ENCODE data around the gene GLUL.

Gene GLUL

DNA sequence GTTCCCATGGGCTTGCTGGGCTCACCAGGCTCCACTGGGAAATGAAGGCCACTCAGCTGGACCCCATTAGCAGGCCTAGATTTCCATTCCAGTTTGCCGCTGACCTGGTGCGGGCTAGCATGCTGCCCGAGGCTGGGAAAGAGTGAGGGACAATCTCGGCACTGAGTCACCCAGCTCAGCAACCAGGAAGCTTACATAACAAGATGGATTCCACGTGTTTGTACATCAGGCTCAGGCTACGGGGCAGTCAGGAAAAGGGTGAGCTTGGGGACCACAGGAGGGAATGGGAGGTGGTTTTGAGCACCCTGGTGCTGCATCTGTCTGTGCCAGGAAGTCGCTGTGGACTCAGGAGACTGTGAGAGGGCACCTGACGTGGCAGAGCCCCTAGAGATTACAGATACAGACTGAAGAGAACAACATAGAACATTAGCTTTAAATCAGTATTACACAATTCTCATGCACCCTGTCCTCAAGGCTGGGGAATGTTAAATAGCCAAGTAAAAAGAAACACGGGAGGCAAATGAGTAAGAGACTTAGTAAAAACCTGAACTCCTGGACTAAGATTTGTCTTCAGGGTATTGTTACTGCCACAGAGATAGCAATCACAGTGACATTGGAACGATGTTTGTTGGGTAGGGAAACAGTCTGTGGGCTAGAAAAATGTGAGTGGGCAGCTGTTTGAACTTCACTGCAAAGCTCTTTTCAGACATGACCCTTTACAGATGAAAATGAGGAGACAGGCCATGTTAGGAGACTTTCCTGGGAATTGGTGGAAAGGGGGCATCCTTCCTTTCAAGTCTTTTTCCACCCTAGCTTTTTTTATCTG is 51.1 kb downstream of the GLUL start:
- Histone ChIP-seq H3K27me3 (ENCODE audit: low read length) (no peaks in the 10 kb centered on the region), H3K79me2 (ENCODE audit: insufficient read depth, low read length) (no peaks in the 10 kb centered on the region), H3K36me3 (ENCODE audit: low read length) (no peaks in the 10 kb centered on the region), H3F3A (ENCODE audit: insufficient read depth) (no peaks in the 10 kb centered on the region), H3K9me3 (ENCODE audit: insufficient read depth, low read length) (no peaks in the 10 kb centered on the region), H3K9ac (ENCODE audit: low read length) (no peak overlapping the region), H3K4me3 (ENCODE audit: insufficient read depth, low read length, poor library complexity, severe bottlenecking) (no peak overlapping the region), H2AFZ (ENCODE audit: low read depth, low read length, severe bottlenecking) (no peak overlapping the region), H3K4me2 (ENCODE audit: low read depth, low read length, poor library complexity, severe bottlenecking) (no peak overlapping the region), H3K9me2 (replicated peaks; ENCODE audit: insufficient read depth, low read length) (no peaks in the 10 kb centered on the region), H3K27ac (ENCODE audit: low read depth, low read length) (no peak overlapping the region), H4K20me1 (ENCODE audit: low read depth, low read length) (no peaks in the 10 kb centered on the region)
- TF ChIP-seq, protein P1, sequence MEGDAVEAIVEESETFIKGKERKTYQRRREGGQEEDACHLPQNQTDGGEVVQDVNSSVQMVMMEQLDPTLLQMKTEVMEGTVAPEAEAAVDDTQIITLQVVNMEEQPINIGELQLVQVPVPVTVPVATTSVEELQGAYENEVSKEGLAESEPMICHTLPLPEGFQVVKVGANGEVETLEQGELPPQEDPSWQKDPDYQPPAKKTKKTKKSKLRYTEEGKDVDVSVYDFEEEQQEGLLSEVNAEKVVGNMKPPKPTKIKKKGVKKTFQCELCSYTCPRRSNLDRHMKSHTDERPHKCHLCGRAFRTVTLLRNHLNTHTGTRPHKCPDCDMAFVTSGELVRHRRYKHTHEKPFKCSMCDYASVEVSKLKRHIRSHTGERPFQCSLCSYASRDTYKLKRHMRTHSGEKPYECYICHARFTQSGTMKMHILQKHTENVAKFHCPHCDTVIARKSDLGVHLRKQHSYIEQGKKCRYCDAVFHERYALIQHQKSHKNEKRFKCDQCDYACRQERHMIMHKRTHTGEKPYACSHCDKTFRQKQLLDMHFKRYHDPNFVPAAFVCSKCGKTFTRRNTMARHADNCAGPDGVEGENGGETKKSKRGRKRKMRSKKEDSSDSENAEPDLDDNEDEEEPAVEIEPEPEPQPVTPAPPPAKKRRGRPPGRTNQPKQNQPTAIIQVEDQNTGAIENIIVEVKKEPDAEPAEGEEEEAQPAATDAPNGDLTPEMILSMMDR (IDR thresholded peaks at IDR 0.05; ENCODE audit: insufficient read depth, low read length, poor library complexity, severe bottlenecking): no peak
- TF ChIP-seq EZH2phosphoT487 (conservative IDR thresholded peaks at IDR 0.05; ENCODE audit: low read length): no peak

- H3K9me3 ChIP-seq (ENCODE audit: insufficient read depth, low read length): no peaks in the 10 kb centered on the region
- H3K27ac ChIP-seq (ENCODE audit: low read depth, low read length): no peak overlapping the region
- H3F3A ChIP-seq (ENCODE audit: insufficient read depth): no peaks in the 10 kb centered on the region
- H3K4me2 ChIP-seq (ENCODE audit: low read depth, low read length, poor library complexity, severe bottlenecking): no peak overlapping the region
- no peak overlapping the region for H3K9ac ChIP-seq (ENCODE audit: low read length)
- TF ChIP-seq, protein P1 (IDR thresholded peaks at IDR 0.05; ENCODE audit: insufficient read depth, low read length, poor library complexity, severe bottlenecking): no peak
- no peak for TF ChIP-seq EZH2phosphoT487 (conservative IDR thresholded peaks at IDR 0.05; ENCODE audit: low read length)
- H3K4me3 ChIP-seq (ENCODE audit: insufficient read depth, low read length, poor library complexity, severe bottlenecking): no peak overlapping the region
- no peak overlapping the region for H2AFZ ChIP-seq (ENCODE audit: low read depth, low read length, severe bottlenecking)
- H3K79me2 ChIP-seq (ENCODE audit: insufficient read depth, low read length): no peaks in the 10 kb centered on the region
- no peaks in the 10 kb centered on the region for H3K27me3 ChIP-seq (ENCODE audit: low read length)
- no peaks in the 10 kb centered on the region for H3K9me2 ChIP-seq (replicated peaks; ENCODE audit: insufficient read depth, low read length)
- no peaks in the 10 kb centered on the region for H3K36me3 ChIP-seq (ENCODE audit: low read length)
- no peaks in the 10 kb centered on the region for H4K20me1 ChIP-seq (ENCODE audit: low read depth, low read length)
Measured at GRCh38 chr1:182339684-182340083, 51.9 kb downstream of the GLUL start.

DNA sequence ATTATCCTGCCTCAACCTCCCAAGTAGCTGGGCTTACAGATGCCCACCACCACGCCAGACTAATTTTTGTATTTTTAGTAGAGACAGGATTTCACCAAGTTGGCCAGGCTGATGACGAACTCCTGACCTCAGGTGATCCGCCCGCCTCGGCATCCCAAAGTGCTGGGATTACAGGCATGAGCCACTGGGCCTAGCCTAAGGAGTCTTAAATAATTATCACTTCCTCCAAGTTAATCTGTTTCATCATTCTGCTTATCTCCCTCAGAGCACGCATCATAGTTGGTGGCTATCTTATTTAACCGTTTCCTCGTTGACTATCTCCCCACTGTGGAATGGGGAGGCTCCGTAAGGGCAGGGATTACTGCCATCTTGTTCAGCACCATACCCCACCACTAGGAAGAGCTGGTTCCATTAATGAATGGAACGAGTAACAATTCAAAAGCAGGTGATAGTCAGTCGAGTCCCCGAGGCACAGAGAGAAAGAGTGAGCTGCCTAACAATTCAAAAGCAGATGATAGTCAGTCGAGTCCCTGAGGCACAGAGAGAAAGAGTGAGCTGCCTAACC is 52.7 kb downstream of the GLUL start:
- Histone ChIP-seq H3K9me2 (replicated peaks; ENCODE audit: insufficient read depth, low read length) (no peaks in the 10 kb centered on the region), H3K9ac (ENCODE audit: low read length) (no peak overlapping the region), H3K79me2 (ENCODE audit: insufficient read depth, low read length) (no peaks in the 10 kb centered on the region), H2AFZ (ENCODE audit: low read depth, low read length, severe bottlenecking) (no peak overlapping the region), H3K36me3 (ENCODE audit: low read length) (no peaks in the 10 kb centered on the region), H3K9me3 (ENCODE audit: insufficient read depth, low read length) (no peaks in the 10 kb centered on the region), H3F3A (ENCODE audit: insufficient read depth) (no peaks in the 10 kb centered on the region), H3K27ac (ENCODE audit: low read depth, low read length) (no peak overlapping the region), H3K4me3 (ENCODE audit: insufficient read depth, low read length, poor library complexity, severe bottlenecking) (no peak overlapping the region), H4K20me1 (ENCODE audit: low read depth, low read length) (no peaks in the 10 kb centered on the region), H3K4me2 (ENCODE audit: low read depth, low read length, poor library complexity, severe bottlenecking) (no peak overlapping the region), H3K27me3 (ENCODE audit: low read length) (no peaks in the 10 kb centered on the region)
- TF ChIP-seq, protein P1 (IDR thresholded peaks at IDR 0.05; ENCODE audit: insufficient read depth, low read length, poor library complexity, severe bottlenecking): no peak
- no peak for TF ChIP-seq EZH2phosphoT487 (conservative IDR thresholded peaks at IDR 0.05; ENCODE audit: low read length)
